Measurements from ENCODE around the gene MAP7D2.

The MAP7D2 gene

DNA sequence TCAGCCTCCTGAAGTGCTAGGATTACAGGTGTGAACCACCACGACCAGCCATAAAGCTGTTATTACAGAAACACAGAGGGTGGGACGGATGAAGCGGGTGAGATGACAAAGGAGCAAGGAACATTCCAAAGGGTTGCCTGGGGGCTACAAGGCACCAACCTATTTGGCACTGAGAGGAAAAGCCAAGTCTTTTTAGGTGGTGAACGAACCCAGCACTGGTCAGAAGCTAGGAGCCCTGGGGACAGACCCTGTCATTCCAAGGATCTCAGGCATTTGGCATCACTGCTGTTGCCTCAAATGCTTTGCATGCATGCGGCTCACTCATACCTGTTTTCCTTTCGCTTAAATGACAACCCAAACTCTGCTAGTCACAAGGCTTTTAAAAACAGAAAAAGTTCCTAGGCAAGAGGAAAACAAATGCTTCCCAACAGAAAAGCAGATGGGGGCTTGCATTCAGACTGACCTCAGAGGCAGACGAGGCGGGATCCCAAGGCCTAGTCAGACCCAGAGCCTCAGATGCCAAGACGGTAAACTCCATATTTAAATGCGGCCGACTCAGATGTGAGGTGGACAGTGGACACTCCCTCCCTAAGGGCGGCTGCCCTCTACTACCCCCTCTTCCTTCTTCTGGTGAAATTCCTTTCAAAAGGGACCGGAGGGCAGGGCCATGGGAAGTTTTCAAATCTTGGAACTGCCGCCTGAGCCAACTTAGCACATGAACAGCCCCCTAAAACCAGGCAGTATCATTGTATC, 4.5 kb downstream of the MAP7D2 start:
- DNase-seq, result no peak

DNA sequence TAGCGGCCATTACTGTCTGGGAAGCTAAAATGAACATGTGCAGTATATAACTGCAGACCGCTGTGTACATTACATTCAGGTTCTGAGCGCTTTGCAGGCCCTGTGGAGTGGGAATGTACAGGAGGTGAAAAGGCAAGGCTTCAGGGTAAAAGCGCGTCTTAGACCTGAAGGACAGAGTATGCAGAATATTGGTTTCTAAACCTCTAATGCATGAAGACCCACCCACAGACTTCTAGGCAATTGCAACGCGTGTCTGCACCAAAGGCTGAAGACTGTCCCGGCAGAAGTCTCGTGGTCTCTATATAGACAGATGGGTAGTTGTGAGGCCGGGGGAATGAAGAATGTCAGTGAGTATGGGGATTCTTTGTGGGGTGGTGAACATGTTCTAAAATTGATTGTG, 5.4 kb downstream of the MAP7D2 start:
- no peak for DNase-seq

DNA sequence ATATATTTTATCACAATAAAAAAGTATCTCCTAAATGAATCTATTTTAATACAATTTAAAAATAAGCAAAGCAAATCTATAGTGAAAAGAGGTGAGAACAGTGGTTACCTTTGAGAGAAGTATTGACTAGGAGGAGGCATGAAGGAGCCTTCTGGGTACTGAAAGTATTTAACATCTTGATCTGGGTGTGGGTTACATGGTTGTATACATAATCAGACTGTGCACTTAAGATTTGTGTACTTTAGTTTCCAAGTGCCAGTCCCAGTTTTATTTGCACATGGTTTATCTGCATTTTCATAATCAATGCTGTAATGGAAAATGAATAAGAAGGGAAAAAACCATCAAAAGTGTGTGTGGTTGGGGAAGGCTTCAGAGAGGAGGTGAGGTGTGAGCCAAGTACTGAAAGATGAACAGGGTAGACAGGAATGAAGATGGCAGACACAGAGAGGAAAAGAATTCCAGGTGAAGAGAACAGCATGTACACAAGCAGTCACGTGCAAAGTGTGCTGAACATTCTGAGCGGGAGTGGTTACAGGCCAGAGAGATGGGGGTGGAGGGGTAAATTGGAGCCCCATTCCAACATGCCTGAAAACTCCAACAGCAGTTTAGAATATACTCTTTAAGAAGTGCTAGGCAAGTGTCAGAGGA, 14.6 kb downstream of the MAP7D2 start:
- DNase-seq, result no peak

DNA sequence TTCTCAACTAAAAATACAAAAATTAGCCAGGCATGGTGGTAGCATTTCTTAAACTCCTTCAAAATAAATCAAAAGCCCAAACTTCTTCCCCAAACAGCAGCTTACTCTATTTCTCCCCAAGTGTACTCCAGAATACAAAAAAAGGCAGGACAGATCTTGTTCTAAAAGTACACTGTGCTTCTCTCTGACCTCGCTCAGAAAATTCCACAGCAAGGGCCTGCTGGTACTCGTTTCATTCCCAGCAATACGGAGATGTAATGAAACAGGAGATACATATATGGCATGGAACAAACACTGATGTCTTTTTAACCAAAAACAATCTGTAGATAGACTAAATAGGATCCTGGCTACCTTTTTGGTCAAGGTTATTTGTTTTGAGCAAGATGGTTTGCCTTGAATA, 25.2 kb downstream of the MAP7D2 start:
- no peak for DNase-seq

DNA sequence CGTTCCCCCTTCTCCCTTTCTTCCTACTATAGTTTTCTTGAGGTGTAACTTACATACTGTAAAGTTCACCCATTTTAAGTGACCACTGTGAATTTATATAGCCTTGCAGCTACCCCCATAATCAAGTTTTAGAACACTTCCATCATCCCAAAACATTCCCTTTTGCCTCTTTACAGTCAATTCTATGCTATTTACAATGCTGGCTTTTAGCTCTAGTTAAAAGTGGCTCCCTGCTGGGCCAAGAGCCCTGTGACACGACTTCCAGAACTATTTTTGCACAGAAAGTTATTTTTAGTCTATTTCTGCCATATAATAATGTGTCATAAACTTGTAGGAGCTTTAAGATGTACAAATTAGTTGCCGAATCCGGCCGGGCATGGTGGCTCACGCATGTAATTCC, 26.9 kb downstream of the MAP7D2 start:
- DNase-seq, result no peak

DNA sequence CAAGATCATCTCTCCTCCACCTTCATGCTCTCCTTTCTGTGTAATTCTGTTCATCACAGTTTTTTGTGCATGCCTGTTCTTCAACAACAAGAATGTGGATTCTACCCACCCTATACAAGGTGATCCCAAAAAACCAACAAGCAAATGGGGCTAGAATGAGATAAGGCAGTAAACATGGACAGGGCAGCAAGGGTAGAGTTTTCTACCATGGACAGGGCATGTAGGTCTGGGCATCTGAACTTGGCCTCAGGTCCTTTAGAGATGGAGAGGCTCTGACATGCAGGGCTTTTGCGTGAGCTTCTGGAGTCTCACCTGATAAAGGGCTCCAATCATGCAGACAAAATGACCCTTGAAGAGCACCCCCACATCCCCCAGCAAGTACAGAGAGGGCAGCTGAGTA, 36.4 kb downstream of the MAP7D2 start:
- DNase-seq, result no peak

DNA sequence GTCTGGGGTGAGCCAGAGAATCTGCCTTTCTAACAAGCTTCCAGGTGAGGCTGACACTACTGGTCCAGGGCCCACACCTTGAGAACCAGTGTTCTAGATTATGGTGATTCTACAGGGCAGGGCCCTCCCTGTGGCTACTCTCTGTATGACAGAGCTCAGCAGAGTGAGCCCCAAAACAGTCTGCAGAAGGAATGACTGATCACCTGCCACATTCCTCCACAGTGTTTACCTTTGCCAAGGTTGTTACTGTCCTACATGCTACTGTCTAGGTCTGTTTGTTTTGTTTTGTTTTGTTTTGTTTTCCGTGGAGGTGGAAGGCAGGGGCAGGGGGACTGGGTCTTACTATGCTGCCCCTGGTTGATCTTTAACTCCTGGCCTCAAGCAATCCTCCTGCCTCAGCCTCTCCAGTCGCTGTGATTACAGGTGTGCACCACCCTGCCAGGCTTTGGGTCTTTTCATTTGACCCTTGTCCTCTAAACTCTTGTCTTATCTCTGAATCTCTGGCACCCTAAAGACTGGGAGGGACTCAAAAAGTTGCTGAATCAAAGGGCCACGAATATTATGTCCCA, 45.1 kb downstream of the MAP7D2 start:
- no peak for DNase-seq

DNA sequence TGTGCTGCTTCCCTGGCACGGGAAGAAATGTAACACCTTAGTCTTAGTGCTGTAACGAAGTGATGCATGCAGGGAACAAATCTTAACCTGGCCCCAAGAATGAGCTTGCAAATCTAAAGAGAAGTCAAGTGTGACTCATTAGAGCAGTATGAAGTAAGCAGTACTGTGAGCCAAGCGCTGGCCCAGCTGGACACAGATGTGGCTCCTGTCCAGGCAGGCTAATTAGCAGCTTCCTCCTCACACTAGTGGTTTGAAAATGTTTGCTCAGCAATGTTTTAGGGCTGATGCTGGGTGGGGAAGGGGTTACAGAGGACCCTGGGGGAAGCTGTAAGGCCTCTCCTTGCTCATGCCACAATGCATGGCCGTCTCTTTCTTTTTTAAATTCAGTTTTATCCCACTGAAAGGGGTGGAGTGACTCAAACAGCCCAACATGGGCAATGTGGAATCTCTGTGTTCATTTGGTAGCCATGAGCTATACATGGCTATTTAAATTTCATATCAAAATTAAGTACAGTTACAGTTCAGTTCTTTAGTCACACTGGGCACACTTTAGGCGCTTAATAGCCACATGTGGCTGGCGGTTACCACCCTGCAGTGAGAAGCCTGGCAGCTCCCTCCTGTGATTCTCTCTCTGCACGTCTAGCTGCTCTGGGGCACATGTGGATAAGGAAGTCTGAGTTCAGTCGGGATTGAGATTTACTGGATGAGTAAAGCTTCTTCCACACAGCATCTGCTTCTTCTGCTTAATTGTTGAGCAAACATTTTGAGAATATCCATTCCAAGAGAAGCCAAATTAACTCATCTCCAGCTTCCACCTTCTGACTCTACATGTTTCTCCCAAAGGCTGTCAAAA, 48.8 kb downstream of the MAP7D2 start:
- DNase-seq, result no peak

DNA sequence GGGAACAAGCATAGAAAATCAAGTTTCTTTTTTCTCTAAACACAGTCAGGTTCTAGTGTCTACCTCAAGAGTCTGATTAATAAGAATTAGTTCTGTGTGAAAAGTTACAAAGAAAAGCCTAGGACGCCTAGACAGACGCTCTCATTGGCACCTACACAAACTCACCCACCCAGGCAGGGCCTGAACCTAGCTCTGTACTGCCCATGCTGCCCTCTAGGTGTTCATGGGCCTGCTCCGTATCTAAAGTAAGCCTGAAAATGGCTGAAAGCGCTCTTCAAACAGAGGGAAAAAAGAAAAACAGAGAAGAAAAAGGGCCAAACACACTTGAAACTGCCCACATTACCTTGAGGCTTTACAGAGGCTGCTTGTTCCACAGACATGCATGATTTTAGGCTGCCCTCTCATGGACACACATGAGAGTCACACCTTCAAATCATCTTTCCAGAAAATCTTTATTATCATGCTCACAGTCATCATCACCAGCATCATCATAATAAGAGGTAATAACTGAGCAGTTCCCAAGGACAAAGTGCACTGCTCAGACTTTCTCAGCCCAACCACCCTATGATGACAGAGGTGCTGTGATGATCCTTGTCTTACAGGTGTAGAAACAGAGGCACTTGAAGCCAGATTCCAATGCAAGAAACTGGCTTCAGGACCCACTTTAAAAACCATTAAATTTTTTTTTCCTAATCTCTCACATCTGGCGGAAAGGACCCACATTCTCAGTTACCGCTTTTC, 49.6 kb downstream of the MAP7D2 start:
- DNase-seq, result peak; percentile 52

DNA sequence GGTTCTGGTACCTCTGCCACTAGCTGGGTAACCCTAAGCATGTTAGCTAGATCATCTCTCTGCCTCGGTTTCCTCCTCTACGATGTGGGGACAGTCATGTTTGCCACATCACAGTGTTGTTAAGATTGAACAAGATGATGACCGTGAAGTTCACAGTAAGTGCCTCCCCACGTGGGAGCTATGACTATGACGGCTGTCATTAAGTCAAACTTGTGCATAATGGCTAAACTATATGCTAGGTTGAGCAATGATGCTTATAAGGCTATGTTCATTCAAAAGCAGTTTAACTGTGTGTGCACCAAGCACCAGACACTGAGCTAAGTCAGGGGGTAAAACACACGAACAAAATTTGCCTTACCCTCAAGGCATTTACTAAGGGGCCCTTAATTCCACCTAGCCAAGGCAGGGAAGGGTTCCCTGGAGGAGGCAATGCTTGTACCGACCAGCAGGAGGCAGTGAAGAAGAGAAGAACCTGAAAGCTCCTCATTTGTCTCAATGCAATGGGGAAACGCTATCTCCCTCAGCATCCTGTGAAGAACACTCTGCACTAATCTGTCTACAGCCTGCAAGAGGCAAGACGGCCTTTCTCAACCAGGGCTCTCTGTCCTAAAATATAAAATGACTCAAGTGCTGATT, 52.9 kb downstream of the MAP7D2 start:
- peak; percentile 16 for DNase-seq

DNA sequence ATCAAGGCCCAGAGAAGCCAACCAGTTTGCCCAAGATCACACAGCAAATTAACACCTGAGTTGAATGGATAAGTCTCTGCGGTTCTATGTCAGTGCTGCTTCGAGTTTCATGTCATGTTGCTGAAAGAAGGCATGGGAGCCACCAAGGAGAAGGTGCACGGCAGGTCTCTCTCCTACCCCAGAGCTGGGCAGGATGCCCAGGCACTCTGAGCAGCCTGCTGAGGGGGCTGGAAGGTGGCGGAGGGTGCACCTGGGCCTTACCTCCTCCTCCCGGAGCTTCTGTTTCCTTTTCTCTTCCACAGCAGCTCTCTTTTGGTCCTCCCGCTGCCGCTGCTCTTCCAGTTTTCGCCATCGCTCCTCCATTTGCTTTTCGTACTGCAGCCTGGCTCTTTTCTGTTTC, 53.6 kb downstream of the MAP7D2 start:
- no peak for DNase-seq

DNA sequence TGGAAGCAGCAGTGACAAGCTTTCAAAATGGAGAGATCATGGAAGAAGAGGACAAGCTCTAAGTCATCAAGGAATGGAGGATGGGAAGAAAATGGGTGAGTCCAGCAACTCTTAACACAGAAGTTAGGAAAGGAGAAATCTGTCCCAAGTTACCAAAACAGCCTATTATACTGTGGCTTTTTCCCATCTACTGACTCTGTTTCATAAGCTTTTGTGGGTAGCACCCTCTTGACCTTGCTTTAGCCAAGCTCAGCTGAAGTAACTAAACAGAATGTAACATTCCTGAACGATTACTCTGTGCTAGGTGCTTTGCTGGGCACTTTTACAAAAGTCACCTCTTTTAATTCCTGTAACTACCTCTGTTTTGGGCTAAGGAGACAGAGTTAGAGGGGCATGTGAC, 54.9 kb downstream of the MAP7D2 start:
- no peak for DNase-seq

DNA sequence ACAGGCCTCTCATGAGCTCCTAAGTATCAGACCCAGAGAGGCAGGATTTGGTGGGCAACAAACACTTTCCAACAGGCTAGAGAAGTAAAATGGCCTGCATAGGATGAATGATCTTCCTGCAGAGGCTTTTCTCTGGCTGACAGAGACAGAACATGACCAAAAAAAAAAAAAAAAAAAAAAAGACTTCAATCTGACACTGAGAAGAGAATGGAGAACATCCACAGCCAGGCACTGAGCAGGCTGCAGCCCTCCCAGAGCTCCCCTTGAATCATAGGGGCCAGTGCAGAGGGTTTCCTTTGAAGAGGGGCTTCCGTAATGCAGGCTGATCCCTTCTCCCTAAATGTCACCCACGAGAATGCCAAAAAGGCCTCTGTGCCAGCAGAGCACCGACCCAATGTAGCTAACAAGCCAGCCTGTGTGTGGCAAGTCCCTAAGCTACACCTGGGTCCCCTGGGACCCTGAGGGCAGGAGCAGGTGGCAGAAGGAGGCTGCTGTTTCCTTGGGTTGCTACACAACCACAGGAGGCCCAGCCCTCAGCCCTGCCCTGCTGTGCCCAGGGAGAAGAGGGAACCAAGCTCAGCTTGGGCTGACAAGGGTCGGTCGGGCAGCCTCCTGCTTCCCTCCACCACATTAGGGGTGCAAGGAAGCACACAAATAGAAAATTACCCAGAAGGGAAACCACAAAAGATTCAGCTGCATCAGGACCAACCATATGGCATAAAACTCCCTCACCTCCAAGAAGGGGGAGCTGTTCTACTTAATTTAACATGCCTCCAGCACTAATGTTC, 55.6 kb downstream of the MAP7D2 start:
- DNase-seq, result no peak

DNA sequence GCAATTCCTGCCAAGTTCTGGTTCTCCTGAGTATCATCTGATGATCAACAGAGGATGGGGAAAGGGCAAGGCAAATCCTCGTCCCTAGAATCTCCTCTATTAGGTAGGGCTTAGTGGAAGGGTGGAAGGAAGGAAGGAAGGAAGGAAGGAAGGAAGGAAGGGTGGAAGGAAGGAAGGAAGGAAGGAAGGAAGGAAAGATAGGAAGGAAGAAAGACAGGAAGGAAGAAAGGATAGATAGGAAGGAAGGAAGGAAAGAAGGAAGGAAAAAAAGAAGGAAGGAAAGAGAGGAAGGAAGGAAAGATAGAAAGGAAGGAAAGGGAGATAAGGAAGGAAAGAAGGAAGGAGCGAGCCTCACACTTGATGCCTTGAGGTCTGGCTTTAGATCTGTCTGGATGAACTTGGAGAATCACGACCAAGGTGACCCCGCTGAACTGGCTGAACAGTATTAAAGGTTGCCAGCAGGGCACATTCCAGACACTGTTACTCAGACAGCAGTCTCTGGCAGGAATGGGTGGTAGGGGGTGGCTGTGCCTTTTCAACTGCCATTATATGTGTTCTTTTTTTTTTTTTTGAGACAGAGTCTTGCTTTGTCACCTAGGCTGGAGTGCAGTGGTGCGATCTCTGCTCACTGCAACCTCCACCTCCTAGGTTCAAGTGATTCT, 57.1 kb downstream of the MAP7D2 start:
- DNase-seq, result no peak

DNA sequence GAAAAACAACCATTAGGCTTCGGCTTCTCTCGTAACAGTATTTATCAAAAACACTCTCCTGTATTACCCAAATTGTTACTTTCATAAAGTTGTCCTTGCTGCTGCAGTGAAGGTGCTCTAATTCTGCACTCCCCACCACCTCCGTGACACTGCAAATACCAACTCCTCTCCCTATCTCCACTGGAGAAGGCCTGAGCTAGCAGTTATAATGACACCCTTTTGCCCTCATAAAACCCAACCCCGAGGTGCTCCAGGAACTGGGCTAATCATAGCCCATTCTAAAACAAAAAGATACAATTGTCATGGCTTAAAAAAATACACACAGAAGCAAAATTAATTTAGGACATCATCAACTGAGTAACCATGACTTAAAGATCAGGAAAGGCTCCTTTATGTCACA, 59.2 kb downstream of the MAP7D2 start:
- no peak for DNase-seq

DNA sequence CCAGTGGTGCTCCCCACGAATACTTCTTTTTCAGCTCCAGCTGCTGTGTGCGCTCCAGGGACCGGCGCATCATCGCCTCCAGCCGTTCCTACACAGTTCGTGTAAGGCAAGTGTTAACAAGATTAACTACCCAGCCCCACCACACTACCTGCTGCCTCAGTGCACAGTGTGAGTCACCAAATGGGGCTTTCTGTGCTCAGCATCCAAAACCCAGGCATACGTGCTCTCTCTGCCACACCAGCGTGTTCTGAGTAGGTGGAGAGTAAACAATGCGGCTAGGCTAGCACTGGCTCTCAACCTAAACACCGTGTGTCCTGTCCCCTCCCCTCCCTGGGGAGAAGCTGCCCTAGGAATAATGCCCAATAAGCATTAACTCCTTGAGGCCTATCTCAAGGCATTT, 60.0 kb downstream of the MAP7D2 start:
- no peak for DNase-seq

DNA sequence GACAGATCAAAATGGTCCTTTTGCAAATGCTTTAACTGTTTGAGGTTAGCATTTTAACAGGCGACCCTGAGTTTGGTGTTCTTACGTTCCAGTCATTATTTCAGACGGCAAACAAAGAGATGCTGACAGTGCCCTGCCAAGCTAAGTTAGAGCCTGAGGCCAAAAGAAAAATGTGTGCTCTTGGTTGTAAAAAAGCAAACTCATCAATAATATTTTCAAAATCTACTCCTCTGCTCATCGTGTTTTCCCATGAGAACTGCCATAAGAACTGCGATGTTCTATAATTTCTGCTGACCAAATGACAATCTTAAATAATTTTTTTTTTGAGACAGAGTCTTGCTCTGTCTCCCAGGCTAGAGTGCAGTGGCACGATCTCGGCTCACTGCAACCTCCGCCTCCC, 63.2 kb downstream of the MAP7D2 start:
- no peak for DNase-seq

DNA sequence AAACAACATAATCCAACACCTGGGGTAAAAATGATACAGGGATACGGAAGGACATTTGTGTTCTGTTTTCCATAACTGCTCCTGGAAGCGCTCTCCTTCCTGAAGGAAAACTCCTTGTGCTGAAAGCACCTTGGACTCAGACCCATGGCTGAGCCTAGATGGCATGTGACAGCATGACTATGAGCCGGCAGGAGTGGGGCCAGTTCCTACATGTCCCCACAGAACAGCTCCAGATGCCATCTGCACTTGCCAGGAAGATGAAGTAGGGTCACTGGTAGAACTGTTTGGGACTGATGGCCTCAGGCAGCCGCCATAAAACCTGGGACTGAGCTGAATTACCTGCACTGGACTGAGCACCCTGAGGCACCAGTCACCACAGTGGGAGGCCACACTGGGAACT, 69.8 kb downstream of the MAP7D2 start:
- DNase-seq, result no peak

DNA sequence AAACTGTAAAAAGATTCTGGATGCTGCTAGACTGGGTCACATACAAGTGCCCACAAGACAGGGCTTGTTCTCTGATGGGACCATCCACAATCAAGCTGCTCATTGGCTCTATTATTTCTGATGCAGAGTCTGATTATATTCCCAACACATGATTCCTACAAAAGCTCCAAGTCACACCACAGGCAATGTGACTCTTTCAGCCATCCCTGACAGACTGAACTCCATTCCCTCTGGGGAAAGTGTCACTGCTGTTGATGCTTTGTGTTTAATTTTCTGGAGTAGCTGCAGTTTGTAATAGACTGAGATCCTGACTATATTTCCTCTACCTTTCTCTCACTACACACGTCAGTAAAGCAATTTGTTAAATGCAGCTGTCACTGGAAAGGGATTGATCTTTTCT, 70.5 kb downstream of the MAP7D2 start:
- DNase-seq, result no peak

DNA sequence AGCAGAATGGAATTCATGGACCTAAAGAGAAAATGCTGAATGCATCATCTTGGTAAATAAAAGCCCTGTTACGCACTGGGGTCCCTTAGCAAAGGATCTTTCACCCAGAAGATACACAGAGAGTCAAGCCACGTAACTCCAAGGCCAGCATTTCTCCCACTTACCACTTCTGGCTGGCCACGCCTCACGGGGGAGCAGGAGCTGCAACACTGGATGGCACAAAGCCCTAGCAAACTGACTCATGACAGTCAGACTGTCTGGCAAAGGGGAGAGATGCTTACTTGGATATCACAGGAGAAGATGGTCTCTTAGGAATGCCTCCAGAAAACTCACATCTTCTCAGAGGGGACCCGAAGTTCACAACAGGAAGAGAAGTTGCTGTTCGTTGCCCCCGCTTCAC, 74.5 kb downstream of the MAP7D2 start:
- no peak for DNase-seq

DNA sequence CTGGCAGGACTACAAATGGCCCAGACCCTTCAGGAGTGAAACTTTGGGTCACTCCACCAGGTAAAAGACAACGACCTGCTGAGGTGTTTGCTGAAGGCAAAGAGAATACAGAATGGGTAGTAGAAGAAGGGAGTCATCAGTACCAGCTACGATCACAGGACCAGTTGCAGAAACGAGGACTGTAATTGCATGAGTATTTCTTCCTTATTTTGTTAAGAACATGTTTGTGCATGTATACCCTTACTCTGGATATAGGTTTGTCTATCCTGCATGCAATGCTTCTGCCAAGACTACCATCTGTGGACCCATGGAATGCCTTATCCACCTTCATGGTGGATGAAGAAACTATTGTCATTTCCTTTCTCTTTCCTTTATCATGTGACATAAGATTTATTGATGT, 77.7 kb downstream of the MAP7D2 start:
- no peak for DNase-seq

Measured in activated CD4-positive, alpha-beta T cell treated with anti-CD3 and anti-CD28 coated beads, Interleukin-10, Interleukin-2, amounts not matched to agents 100 ng/mL and 50 ng/mL, durations not matched to agents 16 hours and 8 hours (primary cell).